ENCODE measurements around the gene NMD3.

Gene NMD3

GRCh38 chr3:161233557-161233956 is 12.4 kb downstream of the NMD3 start:
- Histone ChIP-seq H3K9me3 (ENCODE audit: low read length) (no peaks in the 10 kb centered on the region), H3K4me1 (ENCODE audit: insufficient read depth, low read length, severe bottlenecking) (no peaks in the 10 kb centered on the region), H3K79me2 (ENCODE audit: insufficient read depth, low read length) (no peaks in the 10 kb centered on the region), H3K36me3 (ENCODE audit: insufficient read depth, low read length) (peaks cover 92% of the 10 kb centered on the region), H3K9ac (ENCODE audit: low read length) (no peak overlapping the region), H3K4me3 (ENCODE audit: low read depth, low read length, poor library complexity, severe bottlenecking) (no peak overlapping the region), H2AFZ (ENCODE audit: low read length) (no peak overlapping the region), H3K9me2 (ENCODE audit: low read depth, low read length) (no peaks in the 10 kb centered on the region), H3K27me3 (ENCODE audit: insufficient read depth, low read length) (no peaks in the 10 kb centered on the region), H3K4me2 (ENCODE audit: low read length) (no peak overlapping the region), H4K20me1 (ENCODE audit: insufficient read depth, low read length) (no peaks in the 10 kb centered on the region), H3K27ac (ENCODE audit: low read depth, low read length, poor library complexity, severe bottlenecking) (no peak overlapping the region), H3F3A (ENCODE audit: insufficient read depth, low read length) (no peaks in the 10 kb centered on the region)
- TF ChIP-seq EZH2 (IDR thresholded peaks at IDR 0.05; ENCODE audit: borderline replicate concordance, low read length): no peak
- TF ChIP-seq, protein P1, sequence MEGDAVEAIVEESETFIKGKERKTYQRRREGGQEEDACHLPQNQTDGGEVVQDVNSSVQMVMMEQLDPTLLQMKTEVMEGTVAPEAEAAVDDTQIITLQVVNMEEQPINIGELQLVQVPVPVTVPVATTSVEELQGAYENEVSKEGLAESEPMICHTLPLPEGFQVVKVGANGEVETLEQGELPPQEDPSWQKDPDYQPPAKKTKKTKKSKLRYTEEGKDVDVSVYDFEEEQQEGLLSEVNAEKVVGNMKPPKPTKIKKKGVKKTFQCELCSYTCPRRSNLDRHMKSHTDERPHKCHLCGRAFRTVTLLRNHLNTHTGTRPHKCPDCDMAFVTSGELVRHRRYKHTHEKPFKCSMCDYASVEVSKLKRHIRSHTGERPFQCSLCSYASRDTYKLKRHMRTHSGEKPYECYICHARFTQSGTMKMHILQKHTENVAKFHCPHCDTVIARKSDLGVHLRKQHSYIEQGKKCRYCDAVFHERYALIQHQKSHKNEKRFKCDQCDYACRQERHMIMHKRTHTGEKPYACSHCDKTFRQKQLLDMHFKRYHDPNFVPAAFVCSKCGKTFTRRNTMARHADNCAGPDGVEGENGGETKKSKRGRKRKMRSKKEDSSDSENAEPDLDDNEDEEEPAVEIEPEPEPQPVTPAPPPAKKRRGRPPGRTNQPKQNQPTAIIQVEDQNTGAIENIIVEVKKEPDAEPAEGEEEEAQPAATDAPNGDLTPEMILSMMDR (IDR thresholded peaks at IDR 0.05; ENCODE audit: low read length): no peak

DNA sequence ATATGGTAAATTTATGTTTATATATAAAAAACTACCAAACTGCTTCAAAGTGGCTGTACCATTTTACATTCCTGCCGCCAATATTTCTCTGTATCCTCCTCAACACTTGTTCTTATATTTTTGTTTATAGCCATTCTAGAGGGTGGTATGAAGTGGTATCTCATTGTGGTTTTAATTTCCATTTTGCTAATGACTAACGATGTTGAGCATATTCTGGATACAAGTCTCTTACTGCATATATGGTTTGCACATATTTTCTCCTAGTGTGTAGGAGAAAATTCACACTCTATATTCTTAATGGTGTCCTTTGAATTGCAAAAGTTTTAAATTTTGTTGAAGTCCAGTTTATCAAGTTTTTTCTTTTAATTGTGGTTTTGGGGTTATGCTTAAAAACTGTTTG is 15.1 kb downstream of the NMD3 start:
- Histone ChIP-seq H3F3A (ENCODE audit: insufficient read depth, low read length) (no peaks in the 10 kb centered on the region), H3K79me2 (ENCODE audit: insufficient read depth, low read length) (no peaks in the 10 kb centered on the region), H4K20me1 (ENCODE audit: insufficient read depth, low read length) (no peaks in the 10 kb centered on the region), H3K27ac (ENCODE audit: low read depth, low read length, poor library complexity, severe bottlenecking) (no peak overlapping the region), H3K36me3 (ENCODE audit: insufficient read depth, low read length) (peaks cover 90% of the 10 kb centered on the region), H3K9me2 (ENCODE audit: low read depth, low read length) (no peaks in the 10 kb centered on the region), H3K27me3 (ENCODE audit: insufficient read depth, low read length) (no peaks in the 10 kb centered on the region), H2AFZ (ENCODE audit: low read length) (no peak overlapping the region), H3K4me1 (ENCODE audit: insufficient read depth, low read length, severe bottlenecking) (no peaks in the 10 kb centered on the region), H3K9me3 (ENCODE audit: low read length) (no peaks in the 10 kb centered on the region), H3K4me2 (ENCODE audit: low read length) (no peak overlapping the region), H3K9ac (ENCODE audit: low read length) (no peak overlapping the region), H3K4me3 (ENCODE audit: low read depth, low read length, poor library complexity, severe bottlenecking) (no peak overlapping the region)
- TF ChIP-seq EZH2 (IDR thresholded peaks at IDR 0.05; ENCODE audit: borderline replicate concordance, low read length): no peak
- TF ChIP-seq, protein P1 (IDR thresholded peaks at IDR 0.05; ENCODE audit: low read length): no peak

DNA sequence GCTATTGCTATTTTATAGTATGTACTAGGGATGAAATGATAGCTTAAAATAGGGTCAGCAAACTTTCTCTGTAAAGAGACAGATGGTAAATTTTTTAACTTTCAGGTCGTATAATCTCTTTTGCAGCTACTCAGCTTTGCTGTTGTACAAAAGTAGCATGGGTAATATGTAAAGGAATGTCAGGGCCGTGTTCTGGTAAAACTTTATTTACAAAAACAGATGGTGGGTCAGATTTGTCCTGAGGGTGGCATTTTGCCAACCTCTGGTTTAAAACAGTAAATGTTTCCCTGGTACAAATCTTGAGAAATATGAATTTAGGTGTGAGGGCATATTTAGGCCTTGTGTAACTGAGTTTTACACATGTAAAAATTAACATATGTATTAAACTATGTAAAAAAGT is 18.6 kb downstream of the NMD3 start:
- TF ChIP-seq, protein P1 (IDR thresholded peaks at IDR 0.05; ENCODE audit: low read length): no peak
- TF ChIP-seq EZH2 (IDR thresholded peaks at IDR 0.05; ENCODE audit: borderline replicate concordance, low read length): no peak
- no peak overlapping the region for H3K4me2 ChIP-seq (ENCODE audit: low read length)
- no peaks in the 10 kb centered on the region for H4K20me1 ChIP-seq (ENCODE audit: insufficient read depth, low read length)
- H2AFZ ChIP-seq (ENCODE audit: low read length): no peak overlapping the region
- H3K9me2 ChIP-seq (ENCODE audit: low read depth, low read length): no peaks in the 10 kb centered on the region
- no peaks in the 10 kb centered on the region for H3F3A ChIP-seq (ENCODE audit: insufficient read depth, low read length)
- H3K79me2 ChIP-seq (ENCODE audit: insufficient read depth, low read length): no peaks in the 10 kb centered on the region
- H3K27me3 ChIP-seq (ENCODE audit: insufficient read depth, low read length): no peaks in the 10 kb centered on the region
- no peaks in the 10 kb centered on the region for H3K9me3 ChIP-seq (ENCODE audit: low read length)
- H3K4me1 ChIP-seq (ENCODE audit: insufficient read depth, low read length, severe bottlenecking): no peaks in the 10 kb centered on the region
- H3K27ac ChIP-seq (ENCODE audit: low read depth, low read length, poor library complexity, severe bottlenecking): no peak overlapping the region
- H3K36me3 ChIP-seq (ENCODE audit: insufficient read depth, low read length): peaks cover 92% of the 10 kb centered on the region
- no peak overlapping the region for H3K9ac ChIP-seq (ENCODE audit: low read length)
- no peak overlapping the region for H3K4me3 ChIP-seq (ENCODE audit: low read depth, low read length, poor library complexity, severe bottlenecking)
